Measurements from ENCODE around the gene PRRT1.

DNA sequence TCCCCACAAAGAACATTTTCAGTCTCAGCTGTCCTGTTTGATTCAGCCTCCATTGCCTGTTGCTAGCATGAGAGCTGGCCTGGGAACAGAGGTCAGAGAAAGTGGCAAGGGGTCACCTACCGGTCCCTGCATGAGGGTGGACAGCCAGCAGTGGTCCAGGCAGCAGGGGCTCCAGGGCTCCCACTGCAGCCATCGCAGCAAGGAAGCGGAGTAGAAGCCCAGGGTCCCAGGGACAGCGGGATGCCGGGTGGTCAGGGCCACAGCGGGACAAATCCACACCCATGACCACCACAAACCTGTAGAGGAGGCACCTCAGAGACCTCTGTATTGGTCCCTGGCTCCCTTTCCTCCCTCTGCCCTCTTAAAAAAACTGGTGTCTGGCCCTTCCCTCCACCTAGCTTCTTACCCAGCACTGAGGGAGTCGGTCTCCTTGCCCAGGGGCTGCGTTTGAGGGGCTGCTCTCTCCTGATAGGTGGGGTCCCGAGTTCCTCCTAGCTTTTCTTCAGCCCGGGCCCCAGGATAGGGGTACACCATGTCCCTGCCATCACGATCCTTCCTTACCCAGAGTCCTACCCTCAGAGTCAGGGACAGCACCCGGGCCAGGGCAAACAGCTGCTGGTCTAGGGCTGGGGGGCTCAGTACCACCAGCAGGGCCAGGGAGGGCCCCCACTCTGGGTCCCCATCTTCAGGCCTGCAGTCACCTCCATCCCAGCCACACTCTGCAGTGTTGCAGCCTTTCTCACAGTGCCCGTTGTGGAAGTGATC lies 49.2 kb upstream of the PRRT1 start:
- TF ChIP-seq, protein P1, sequence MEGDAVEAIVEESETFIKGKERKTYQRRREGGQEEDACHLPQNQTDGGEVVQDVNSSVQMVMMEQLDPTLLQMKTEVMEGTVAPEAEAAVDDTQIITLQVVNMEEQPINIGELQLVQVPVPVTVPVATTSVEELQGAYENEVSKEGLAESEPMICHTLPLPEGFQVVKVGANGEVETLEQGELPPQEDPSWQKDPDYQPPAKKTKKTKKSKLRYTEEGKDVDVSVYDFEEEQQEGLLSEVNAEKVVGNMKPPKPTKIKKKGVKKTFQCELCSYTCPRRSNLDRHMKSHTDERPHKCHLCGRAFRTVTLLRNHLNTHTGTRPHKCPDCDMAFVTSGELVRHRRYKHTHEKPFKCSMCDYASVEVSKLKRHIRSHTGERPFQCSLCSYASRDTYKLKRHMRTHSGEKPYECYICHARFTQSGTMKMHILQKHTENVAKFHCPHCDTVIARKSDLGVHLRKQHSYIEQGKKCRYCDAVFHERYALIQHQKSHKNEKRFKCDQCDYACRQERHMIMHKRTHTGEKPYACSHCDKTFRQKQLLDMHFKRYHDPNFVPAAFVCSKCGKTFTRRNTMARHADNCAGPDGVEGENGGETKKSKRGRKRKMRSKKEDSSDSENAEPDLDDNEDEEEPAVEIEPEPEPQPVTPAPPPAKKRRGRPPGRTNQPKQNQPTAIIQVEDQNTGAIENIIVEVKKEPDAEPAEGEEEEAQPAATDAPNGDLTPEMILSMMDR (IDR thresholded peaks at IDR 0.05), result no peak
- no peak for TF ChIP-seq POLR2AphosphoS5 (IDR thresholded peaks at IDR 0.05)

Measured in stomach (tissue), 4 donors.